Naive B cell (primary cell): Measurements from ENCODE around the gene TREH. TPM values are rescaled to one million over a fixed set of nuclear protein-coding genes. Genes with fewer than 3 reads are reported as not detected.
A peak's percentile ranks its signal among the peaks of the same experiment; 100 is the strongest.
"Not testable (repeated sequence)": the region's sequence is repeated elsewhere in the genome, so short reads cannot be mapped to it uniquely, and the experiment has no call there.

Source experiments
- ATAC-seq, 2 donors: fragments of 150-1000 bp; cut with Tn5 transposase; 2 replicates each; pipeline ENCODE4 v1.10.0; 2021; ENCODE audit warnings: low read depth in 2 of 2, mild to moderate bottlenecking in 2 of 2, moderate library complexity in 2 of 2
- DNase-seq: peaks from one replicate; pipeline ENCODE4 v3.0.0; 2022
- H3K27ac Mint-ChIP-seq, 6 donors: one replicate each; pipeline ENCODE4 v1.8.0; 2020 to 2022; ENCODE audit warnings: mild to moderate bottlenecking in 6 of 6, mixed read lengths in 6 of 6, moderate library complexity in 5 of 6, inconsistent platforms in 2 of 6
- H3K27me3 Mint-ChIP-seq, 3 donors: one replicate each; pipeline ENCODE4 v1.8.0; 2021 to 2022; ENCODE audit warnings: mixed read lengths in 3 of 3, mild to moderate bottlenecking in 1 of 3
- H3K36me3 Mint-ChIP-seq, 2 donors: one replicate each; pipeline ENCODE4 v1.8.0; 2020 to 2022; ENCODE audit warnings: mixed read lengths in 2 of 2, inconsistent platforms in 1 of 2, mild to moderate bottlenecking in 1 of 2
- H3K4me1 Mint-ChIP-seq, 3 donors: one replicate each; pipeline ENCODE4 v1.8.0; 2020 to 2022; ENCODE audit warnings: mixed read lengths in 3 of 3, inconsistent platforms in 1 of 3, mild to moderate bottlenecking in 1 of 3, moderate library complexity in 1 of 3
- H3K4me3 Mint-ChIP-seq, 8 donors: one replicate each; pipeline ENCODE4 v1.8.0; 2020 to 2022; ENCODE audit warnings: mild to moderate bottlenecking in 8 of 8, mixed read lengths in 8 of 8, moderate library complexity in 8 of 8, inconsistent platforms in 2 of 8
- H3K9me3 Mint-ChIP-seq, 7 donors: one replicate each; pipeline ENCODE4 v1.8.0; 2020 to 2022; ENCODE audit warnings: mixed read lengths in 7 of 7, mild to moderate bottlenecking in 5 of 7, inconsistent platforms in 2 of 7, moderate library complexity in 1 of 7
- polyA plus RNA-seq, 6 donors: library from polyadenylated mRNA; unstranded; fragments of 300-500 nt; fragmentation: Illumina TruSeq; gene quantifications; one replicate each; pipeline ENCODE4 v1.2.3, GENCODE V29; 2021; ENCODE audit warnings: low read depth in 6 of 6

Gene TREH, protein sequence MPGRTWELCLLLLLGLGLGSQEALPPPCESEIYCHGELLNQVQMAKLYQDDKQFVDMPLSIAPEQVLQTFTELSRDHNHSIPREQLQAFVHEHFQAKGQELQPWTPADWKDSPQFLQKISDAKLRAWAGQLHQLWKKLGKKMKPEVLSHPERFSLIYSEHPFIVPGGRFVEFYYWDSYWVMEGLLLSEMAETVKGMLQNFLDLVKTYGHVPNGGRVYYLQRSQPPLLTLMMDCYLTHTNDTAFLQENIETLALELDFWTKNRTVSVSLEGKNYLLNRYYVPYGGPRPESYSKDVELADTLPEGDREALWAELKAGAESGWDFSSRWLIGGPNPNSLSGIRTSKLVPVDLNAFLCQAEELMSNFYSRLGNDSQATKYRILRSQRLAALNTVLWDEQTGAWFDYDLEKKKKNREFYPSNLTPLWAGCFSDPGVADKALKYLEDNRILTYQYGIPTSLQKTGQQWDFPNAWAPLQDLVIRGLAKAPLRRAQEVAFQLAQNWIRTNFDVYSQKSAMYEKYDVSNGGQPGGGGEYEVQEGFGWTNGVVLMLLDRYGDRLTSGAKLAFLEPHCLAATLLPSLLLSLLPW
- polyA plus RNA-seq, result not detected

DNA sequence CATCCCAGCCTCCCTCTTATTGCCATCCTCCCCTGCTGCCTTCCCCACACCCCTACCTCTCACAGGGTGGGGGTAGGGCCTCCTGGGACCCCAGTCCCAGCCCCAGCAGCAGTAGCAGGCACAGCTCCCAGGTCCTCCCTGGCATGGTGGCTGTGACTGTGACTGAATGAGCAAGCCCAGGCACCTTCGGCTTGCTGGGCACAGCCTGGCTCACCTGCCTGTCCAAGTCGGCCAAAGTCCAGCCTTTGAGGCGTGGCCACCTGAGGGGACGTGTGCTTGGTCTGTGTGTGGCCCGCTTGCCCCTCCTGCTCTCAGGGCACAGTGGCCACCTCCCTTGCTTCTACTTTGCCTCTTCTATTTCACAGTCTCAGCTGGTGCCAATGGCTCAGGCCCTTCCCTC lies at the start of gene TREH:
TREH (minus strand) TSS at position 168 of the 400 bp plus-strand sequence; CDS start at position 145, 23 bp downstream.
- H3K27me3 Mint-ChIP-seq, result peaks cover 0 to 24% (median 8%) of the 10 kb centered on the region in 3 donors
- ATAC-seq (no peak), DNase-seq (no peak)
- H3K9me3 Mint-ChIP-seq, result peaks cover 0 to 13% (median 7%) of the 10 kb centered on the region in 7 donors
- H3K4me1 Mint-ChIP-seq, result no peaks in the 10 kb centered on the region
- H3K4me3 Mint-ChIP-seq, result no peak within 1 kb of the TSS
- H3K27ac Mint-ChIP-seq, result peak within 1 kb of the TSS in 1 of 6 donors; percentile 80
- peaks cover 0 to 6% of the 10 kb centered on the region in 2 donors for H3K36me3 Mint-ChIP-seq

DNA sequence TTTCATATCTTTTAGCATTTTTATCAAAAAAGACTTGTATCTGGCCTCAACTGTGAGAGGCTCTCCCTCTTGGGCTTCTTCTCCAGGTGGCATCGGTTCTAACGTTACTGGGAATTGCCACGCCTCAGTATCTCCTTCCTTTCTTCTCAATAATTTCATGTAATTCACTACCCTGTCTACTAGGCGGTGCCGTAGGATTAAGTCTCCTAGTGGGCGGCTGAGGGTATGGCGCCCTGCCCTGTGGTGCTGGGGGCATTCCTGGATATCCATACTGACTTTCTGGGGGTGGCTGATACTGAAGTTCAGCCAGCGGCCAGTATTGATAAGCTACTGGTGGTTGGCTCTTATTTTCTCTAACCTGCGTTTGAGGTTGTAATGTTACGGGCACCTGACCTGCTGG lies 48.7 kb upstream of the TREH start:
- H3K27me3 Mint-ChIP-seq, result peaks cover 4 to 32% (median 20%) of the 10 kb centered on the region in 3 donors
- H3K4me1 Mint-ChIP-seq, DNase-seq, ATAC-seq, H3K9me3 Mint-ChIP-seq, H3K4me3 Mint-ChIP-seq, H3K36me3 Mint-ChIP-seq, H3K27ac Mint-ChIP-seq: not testable (repeated sequence)

DNA sequence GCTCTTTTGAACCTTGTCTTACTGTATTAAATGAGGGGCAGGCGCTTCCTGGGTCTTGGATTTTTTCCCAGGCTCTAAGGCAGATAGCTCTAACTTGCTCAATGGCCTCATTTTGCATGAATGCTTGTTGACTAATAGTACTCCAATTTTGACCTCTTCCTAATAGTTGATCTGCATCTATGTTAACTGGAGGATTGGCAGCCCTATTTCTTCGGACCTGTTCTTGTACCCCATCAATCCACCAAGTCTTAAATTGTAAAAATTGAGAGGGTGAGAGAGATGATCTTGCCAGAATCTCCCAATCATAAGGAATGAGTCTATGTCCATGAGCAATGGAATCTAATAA lies 48.2 kb upstream of the TREH start:
- peaks cover 4 to 32% (median 20%) of the 10 kb centered on the region in 3 donors for H3K27me3 Mint-ChIP-seq
- not testable (repeated sequence) for H3K36me3 Mint-ChIP-seq, H3K27ac Mint-ChIP-seq, H3K9me3 Mint-ChIP-seq, H3K4me3 Mint-ChIP-seq, ATAC-seq, DNase-seq, H3K4me1 Mint-ChIP-seq

DNA sequence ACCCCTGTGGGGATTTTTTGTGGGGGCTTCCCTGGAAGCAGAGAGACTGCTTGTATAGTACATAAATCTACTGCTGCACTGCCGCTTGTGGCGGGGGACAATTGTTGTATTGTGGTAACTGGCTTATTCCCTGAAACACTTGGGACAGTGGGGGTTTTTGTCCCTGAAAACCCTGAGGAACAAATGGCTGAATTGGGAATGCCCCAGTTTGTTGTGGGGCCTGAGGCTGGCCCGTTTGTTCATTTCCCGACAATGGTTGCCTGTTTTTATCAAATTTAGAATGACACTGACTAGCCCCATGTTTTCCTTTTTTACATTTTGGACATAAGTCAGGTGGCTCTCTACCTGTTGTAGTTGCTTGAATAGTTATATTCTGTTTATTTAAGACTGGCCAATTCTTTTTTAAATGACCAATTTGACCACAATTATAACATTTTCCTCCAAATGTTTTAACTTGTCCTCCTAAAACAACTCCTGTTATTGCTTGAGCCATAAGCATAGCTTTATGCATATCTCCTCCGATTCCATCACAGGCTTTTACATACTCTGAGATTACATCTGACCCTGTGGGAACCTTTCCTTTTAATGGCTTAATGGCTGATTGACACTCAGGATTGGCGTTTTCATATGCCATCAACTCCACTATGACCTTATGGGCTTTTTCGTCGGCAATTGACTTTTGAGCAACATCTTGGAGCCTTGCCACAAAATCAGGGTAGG lies 47.7 kb upstream of the TREH start:
- not testable (repeated sequence) for DNase-seq, H3K9me3 Mint-ChIP-seq, H3K4me1 Mint-ChIP-seq, H3K36me3 Mint-ChIP-seq, H3K4me3 Mint-ChIP-seq, ATAC-seq, H3K27ac Mint-ChIP-seq
- H3K27me3 Mint-ChIP-seq, result peaks cover 4 to 32% (median 20%) of the 10 kb centered on the region in 3 donors

DNA sequence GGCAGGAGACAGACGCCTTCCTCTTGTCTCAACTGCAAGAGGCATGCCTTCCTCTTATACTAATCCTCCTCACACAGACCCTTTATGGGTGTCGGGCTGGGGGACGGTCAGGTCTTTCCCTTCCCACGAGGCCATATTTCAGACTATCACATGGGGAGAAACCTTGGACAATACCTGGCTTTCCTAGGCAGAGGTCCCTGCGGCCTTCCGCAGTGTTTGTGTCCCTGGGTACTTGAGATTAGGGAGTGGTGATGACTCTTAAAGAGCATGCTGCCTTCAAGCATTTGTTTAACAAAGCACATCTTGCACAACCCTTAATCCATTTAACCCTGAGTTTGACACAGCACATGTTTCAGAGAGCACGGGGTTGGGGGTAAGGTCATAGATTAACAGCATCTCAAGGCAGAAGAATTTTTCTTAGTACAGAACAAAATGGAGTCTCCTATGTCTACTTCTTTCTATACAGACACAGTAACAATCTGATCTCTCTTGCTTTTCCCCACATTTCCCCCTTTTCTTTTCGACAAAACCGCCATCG lies 42.1 kb upstream of the TREH start:
- ATAC-seq, DNase-seq, H3K4me3 Mint-ChIP-seq, H3K9me3 Mint-ChIP-seq, H3K27ac Mint-ChIP-seq, H3K36me3 Mint-ChIP-seq, H3K4me1 Mint-ChIP-seq: not testable (repeated sequence)
- peaks cover 3 to 17% (median 12%) of the 10 kb centered on the region in 3 donors for H3K27me3 Mint-ChIP-seq

DNA sequence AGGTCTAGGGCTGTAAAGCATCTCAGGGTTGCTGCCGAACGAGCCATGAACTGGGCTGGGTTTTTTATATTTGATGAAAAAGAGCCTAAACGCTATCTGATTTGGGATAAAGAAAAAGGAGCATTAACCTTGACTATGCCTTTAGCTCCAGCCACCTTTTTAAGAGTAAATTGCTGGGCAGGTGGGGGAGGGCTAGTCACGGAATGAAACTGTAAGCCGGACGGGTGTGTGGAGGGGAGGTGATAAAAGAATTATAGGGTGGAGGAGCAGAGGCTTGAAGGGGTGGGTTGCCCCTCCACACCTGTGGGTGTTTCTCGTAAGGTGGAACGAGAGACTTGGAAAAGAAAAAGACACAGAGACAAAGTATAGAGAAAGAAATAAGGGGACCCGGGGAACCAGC lies 41.3 kb upstream of the TREH start:
- Mint-ChIP-seq H3K4me3 (peak overlapping the region in 2 of 8 donors; percentile 23 to 26), H3K27me3 (peaks cover 3 to 17% (median 12%) of the 10 kb centered on the region in 3 donors)
- DNase-seq, H3K36me3 Mint-ChIP-seq, H3K27ac Mint-ChIP-seq, H3K9me3 Mint-ChIP-seq, H3K4me1 Mint-ChIP-seq, ATAC-seq: not testable (repeated sequence)

DNA sequence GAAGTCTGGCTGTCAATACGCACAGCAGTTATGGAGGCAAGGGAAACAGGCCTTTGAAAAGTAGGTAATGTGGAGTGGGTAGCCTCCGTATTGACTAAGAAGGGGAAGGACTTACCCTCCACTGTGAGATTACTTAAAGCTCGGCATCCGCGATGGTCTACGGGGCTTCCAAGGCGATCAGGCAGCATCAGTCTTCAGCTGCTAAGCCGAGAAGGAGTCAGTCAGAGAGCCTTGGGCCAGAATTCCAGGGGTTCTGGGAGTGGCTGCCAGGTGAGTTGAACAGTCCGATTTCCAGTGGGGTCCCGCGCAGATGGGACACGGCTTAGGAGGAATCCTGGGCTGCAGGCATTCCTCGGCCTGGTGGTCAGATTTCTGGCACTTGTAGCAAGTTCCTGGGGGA lies 40.6 kb upstream of the TREH start:
- not testable (repeated sequence) for H3K9me3 Mint-ChIP-seq, H3K27ac Mint-ChIP-seq, ATAC-seq, H3K4me1 Mint-ChIP-seq, DNase-seq, H3K36me3 Mint-ChIP-seq
- Mint-ChIP-seq H3K4me3 (peak overlapping the region in 1 of 8 donors; percentile 36), H3K27me3 (peaks cover 3 to 17% (median 12%) of the 10 kb centered on the region in 3 donors)

DNA sequence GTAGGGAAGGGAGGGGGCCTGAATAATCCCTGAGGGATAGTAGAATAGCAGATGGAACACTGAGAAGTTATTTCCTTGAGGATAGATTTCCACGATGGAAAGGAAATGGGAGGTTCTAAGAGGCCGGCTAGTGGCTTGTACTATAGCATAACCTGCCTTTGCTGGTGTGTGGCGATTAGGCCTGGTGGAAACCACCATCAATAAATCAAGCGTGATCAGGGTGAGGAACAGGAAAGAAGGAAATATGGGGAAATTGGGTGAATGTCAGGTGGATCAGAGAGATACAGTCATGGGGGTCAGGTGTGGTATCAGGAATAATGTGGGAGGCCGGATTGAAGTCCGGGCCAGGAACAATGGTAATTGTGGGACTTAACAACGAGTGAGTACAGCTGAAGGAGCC lies 39.1 kb upstream of the TREH start:
- Mint-ChIP-seq H3K27me3 (peaks cover 3 to 17% (median 12%) of the 10 kb centered on the region in 3 donors), H3K27ac (peak overlapping the region in 1 of 6 donors; percentile 13)
- H3K9me3 Mint-ChIP-seq, H3K36me3 Mint-ChIP-seq, ATAC-seq, DNase-seq, H3K4me3 Mint-ChIP-seq, H3K4me1 Mint-ChIP-seq: not testable (repeated sequence)

DNA sequence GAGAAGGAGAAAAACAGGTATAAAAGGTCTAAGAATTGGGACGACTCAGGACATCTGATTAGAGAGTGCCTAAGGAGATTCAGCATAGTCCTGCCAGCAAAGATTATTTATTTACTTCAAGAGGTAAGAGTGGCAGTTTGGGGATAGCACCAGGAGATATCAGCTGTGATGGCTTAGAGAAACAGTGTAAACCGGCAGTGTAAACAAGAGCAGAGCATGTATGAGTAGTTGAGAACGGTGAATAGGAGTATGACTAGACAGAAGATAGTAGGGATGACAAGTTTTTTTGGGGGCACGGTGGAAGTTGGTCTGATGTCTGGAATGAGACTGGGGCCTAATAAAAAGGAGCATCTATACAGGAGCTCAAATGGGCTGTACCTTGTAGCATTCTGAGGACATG lies 38.3 kb upstream of the TREH start:
- H3K9me3 Mint-ChIP-seq, DNase-seq, H3K27ac Mint-ChIP-seq, ATAC-seq, H3K4me3 Mint-ChIP-seq, H3K4me1 Mint-ChIP-seq, H3K36me3 Mint-ChIP-seq: not testable (repeated sequence)
- peaks cover 3 to 17% (median 12%) of the 10 kb centered on the region in 3 donors for H3K27me3 Mint-ChIP-seq

DNA sequence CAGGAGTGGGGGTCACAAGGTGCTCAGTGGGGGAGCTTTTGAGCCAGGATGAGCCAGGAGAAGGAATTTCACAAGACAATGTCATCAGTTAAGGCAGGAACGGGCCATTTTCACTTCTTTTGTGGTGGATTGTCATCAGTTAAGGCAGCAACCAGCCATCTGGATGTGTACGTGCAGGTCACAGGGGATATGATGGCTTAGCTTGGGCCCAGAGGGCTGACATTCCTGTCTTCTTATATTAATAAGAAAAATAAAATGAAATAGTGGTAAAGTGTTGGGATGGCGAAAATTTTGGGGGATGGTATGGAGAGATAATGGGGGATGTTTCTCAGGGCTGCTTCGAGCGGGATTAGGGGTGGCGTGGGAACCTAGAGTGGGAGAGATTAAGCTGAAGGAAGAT lies 37.8 kb upstream of the TREH start:
- not testable (repeated sequence) for H3K9me3 Mint-ChIP-seq, H3K4me3 Mint-ChIP-seq, H3K36me3 Mint-ChIP-seq, H3K27ac Mint-ChIP-seq, H3K4me1 Mint-ChIP-seq, DNase-seq, ATAC-seq
- H3K27me3 Mint-ChIP-seq, result peaks cover 3 to 17% (median 12%) of the 10 kb centered on the region in 3 donors

DNA sequence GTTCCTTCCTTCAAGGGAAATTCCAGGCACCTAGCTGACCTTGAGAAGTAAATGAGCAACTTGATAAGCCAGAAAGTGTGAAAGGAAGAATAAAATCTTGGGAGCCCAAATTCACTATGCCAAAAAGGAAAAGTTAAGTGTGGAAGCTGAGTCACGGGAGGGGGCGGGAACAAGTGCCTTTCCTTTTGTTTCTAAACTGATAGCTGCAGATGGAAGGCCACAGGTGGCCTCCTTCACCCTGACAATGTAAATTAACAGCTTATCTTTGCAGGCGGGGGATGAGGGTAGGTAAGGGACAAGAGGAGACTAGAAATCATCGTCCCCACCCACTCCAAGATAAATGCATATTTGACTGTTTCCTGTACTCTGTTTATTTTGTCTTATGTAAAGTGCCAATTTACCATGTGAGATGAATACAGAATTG lies 36.4 kb upstream of the TREH start:
- Mint-ChIP-seq H3K36me3 (no peaks in the 10 kb centered on the region), H3K27ac (peak overlapping the region in 2 of 6 donors; percentile 28 to 49), H3K27me3 (peaks cover 5 to 17% (median 11%) of the 10 kb centered on the region in 3 donors), H3K4me1 (no peaks in the 10 kb centered on the region), H3K9me3 (no peaks in the 10 kb centered on the region), H3K4me3 (no peak overlapping the region)
- ATAC-seq (no peak), DNase-seq (no peak)

DNA sequence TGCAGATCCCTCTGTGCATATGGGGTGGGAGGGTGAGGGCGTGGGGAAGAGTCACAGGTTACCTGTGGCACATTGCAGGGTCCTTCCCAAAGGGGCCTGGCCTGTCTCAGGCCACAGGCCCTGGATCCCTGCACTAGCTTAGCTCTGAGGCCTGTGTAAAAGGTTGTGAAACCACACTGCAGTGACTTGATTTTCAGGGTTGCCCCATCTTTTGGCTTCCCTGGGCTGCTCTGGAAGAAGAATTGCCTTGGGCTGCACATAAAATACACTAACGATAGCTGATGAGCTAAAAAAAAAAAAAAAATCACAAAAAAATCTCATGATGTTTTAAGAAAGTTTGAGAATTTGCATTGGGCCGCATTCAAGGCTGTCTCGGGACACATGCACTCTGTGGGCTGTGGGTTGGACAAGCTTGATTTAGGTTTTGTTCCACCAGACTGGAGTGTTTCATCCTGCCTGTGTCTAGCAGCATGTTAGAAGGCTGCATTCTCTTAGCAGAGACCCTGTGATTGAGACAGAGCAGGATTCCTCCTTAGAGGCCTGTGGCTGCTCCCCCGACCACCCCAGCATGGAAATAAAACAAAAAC lies 35.9 kb upstream of the TREH start:
- no peak for ATAC-seq
- Mint-ChIP-seq H3K4me1 (no peaks in the 10 kb centered on the region), H3K36me3 (no peaks in the 10 kb centered on the region), H3K27me3 (peaks cover 6 to 14% (median 7%) of the 10 kb centered on the region in 3 donors), H3K9me3 (no peaks in the 10 kb centered on the region), H3K27ac (peak overlapping the region in 1 of 6 donors; percentile 49), H3K4me3 (no peak overlapping the region)
- DNase-seq, result no peak

DNA sequence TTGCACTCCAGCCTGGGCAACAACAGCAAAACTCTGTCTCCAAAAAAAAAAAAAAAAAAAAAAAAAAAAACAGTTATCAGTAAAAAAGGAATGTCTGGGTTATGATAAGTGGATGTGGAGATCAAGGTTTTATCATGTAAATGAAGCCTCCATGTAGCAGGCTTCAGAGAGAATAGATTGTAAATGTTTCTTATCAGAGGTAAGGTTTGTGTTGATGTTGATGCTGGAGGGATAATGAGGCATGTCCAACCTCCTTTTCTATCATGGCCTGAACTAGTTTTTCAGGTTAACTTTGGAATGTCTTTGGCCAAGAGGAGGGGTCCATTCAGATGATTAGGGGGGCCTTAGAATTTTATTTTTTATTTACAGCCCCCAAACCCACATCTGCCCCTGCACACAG lies 35.4 kb upstream of the TREH start:
- no peak for ATAC-seq
- H3K9me3 Mint-ChIP-seq, result no peaks in the 10 kb centered on the region
- H3K27me3 Mint-ChIP-seq, result peaks cover under 1 to 9% (median 7%) of the 10 kb centered on the region in 3 donors
- no peak for DNase-seq
- no peak overlapping the region for H3K27ac Mint-ChIP-seq
- no peak overlapping the region for H3K4me3 Mint-ChIP-seq
- no peaks in the 10 kb centered on the region for H3K4me1 Mint-ChIP-seq
- H3K36me3 Mint-ChIP-seq, result no peaks in the 10 kb centered on the region
